Neural cell (in vitro differentiated cells): ENCODE results near the gene ZNF804B. TPM values are rescaled to one million over a fixed set of nuclear protein-coding genes. Genes with fewer than 3 reads are reported as not detected.

Experiments
- H2AFZ ChIP-seq: fragments of 200-600, 300-800 bp; sonication (generic), shearing (Covaris generic); 2 replicates; pipeline ENCODE4 v1.6.0; 2014; ENCODE audit warnings: low read depth, mild to moderate bottlenecking, antibody characterized with exemption, low read length, moderate library complexity
- H3F3A ChIP-seq: fragments of 200-600 bp; shearing (Covaris generic); 2 replicates; pipeline ENCODE4 v1.6.1; 2016; ENCODE audit warnings: mild to moderate bottlenecking, moderate library complexity, mixed read lengths, antibody characterized with exemption, low read length; ENCODE audit not compliant: insufficient read depth, poor library complexity, severe bottlenecking
- H3K27ac ChIP-seq: fragments of 200-600, 300-800 bp; sonication (generic), shearing (Covaris generic); 2 replicates; pipeline ENCODE4 v1.5.1; 2014; ENCODE audit warnings: mild to moderate bottlenecking, low read length, moderate library complexity
- H3K27me3 ChIP-seq: fragments of 300-800, 200-600 bp; sonication (generic), shearing (Covaris generic); 2 replicates; pipeline ENCODE4 v1.6.0; 2014; ENCODE audit warnings: mild to moderate bottlenecking, low read depth, low read length, moderate library complexity; ENCODE audit not compliant: insufficient read depth
- H3K36me3 ChIP-seq: fragments of 300-800, 200-600 bp; sonication (generic), shearing (Covaris generic); 2 replicates; pipeline ENCODE4 v1.5.1; 2014; ENCODE audit warnings: mild to moderate bottlenecking, antibody characterized with exemption, low read length, moderate library complexity; ENCODE audit not compliant: insufficient read depth
- H3K4me2 ChIP-seq: fragments of 300-800, 200-600 bp; sonication (generic), shearing (Covaris generic); 2 replicates; pipeline ENCODE4 v1.6.0; 2014; ENCODE audit warnings: mild to moderate bottlenecking, low read length
- H3K4me3 ChIP-seq: fragments of 300-800, 200-600 bp; sonication (generic), shearing (Covaris generic); 2 replicates; pipeline ENCODE4 v1.5.1; 2014; ENCODE audit warnings: mild to moderate bottlenecking, low read length, moderate library complexity
- H3K79me2 ChIP-seq: fragments of 200-600 bp; shearing (Covaris generic); replicated peaks from 2 replicates; pipeline ENCODE4 v1.6.0; 2014; ENCODE audit warnings: mild to moderate bottlenecking, low read length, moderate library complexity; ENCODE audit not compliant: insufficient read depth
- H3K9ac ChIP-seq: fragments of 300-800, 200-600 bp; sonication (generic), shearing (Covaris generic); 2 replicates; pipeline ENCODE4 v1.6.1; 2016; ENCODE audit warnings: mild to moderate bottlenecking, low read length, mixed read lengths
- H3K9me2 ChIP-seq: fragments of 200-600 bp; shearing (Covaris generic); 2 replicates; pipeline ENCODE4 v1.6.1; 2016; ENCODE audit warnings: mild to moderate bottlenecking, low read length, mixed read lengths; ENCODE audit not compliant: insufficient read depth
- H3K9me3 ChIP-seq: fragments of 200-600, 300-800 bp; sonication (generic), shearing (Covaris generic); 2 replicates; pipeline ENCODE4 v1.6.1; 2016; ENCODE audit warnings: mild to moderate bottlenecking, mixed run types, low read length, moderate library complexity, mixed read lengths
- H4K20me1 ChIP-seq: fragments of 200-600 bp; shearing (Covaris generic); 2 replicates; pipeline ENCODE4 v1.6.1; 2016; ENCODE audit warnings: mild to moderate bottlenecking, mixed run types; ENCODE audit not compliant: insufficient read depth
- EP300 ChIP-seq: fragments of 450-650 bp; conservative IDR thresholded peaks from 2 replicates; pipeline ENCODE4 v1.6.1; 2014; ENCODE audit warnings: antibody characterized with exemption, mild to moderate bottlenecking, moderate library complexity; ENCODE audit not compliant: poor library complexity, severe bottlenecking
- EZH2 ChIP-seq: fragments of 200-600, 300-800 bp; shearing (Covaris generic), sonication (generic); IDR thresholded peaks from 2 replicates; pipeline ENCODE4 v1.6.1; 2014; ENCODE audit warnings: antibody characterized with exemption, low read length, borderline replicate concordance, mild to moderate bottlenecking; ENCODE audit not compliant: insufficient read depth, poor library complexity, severe bottlenecking
- MXI1 ChIP-seq: fragments of 450-650 bp; conservative IDR thresholded peaks from 2 replicates; pipeline ENCODE4 v1.6.1; 2014; ENCODE audit warnings: antibody characterized with exemption, mild to moderate bottlenecking; ENCODE audit not compliant: poor library complexity, severe bottlenecking
- POLR2AphosphoS5 ChIP-seq: IDR thresholded peaks from 2 replicates; pipeline ENCODE4 v1.6.1; 2012
- RAD21 ChIP-seq: fragments of 450-650 bp; conservative IDR thresholded peaks from 2 replicates; pipeline ENCODE4 v1.6.1; 2014; ENCODE audit warnings: antibody characterized with exemption, mild to moderate bottlenecking, moderate library complexity
- SMC3 ChIP-seq: fragments of 450-650 bp; conservative IDR thresholded peaks from 2 replicates; pipeline ENCODE4 v1.6.1; 2014; ENCODE audit warnings: antibody characterized with exemption, mild to moderate bottlenecking, moderate library complexity; ENCODE audit not compliant: poor library complexity
- TAF1 ChIP-seq: IDR thresholded peaks from 2 replicates; pipeline ENCODE4 v1.6.1; 2012; ENCODE audit warnings: low read depth
- polyA plus RNA-seq: library from polyadenylated mRNA; depleted of rRNA; stranded (reverse); fragments of >200 nt; gene quantifications from 2 replicates; pipeline ENCODE4 v1.2.3, GENCODE V29; 2014
- TF ChIP-seq, protein P1 (sequence below): IDR thresholded peaks from 2 replicates; pipeline ENCODE4 v1.6.1; 2012; ENCODE audit warnings: borderline replicate concordance
- TF ChIP-seq, protein P2 (sequence below): fragments of 450-650 bp; IDR thresholded peaks from 2 replicates; pipeline ENCODE4 v1.5.1; 2014; ENCODE audit warnings: antibody characterized with exemption, mild to moderate bottlenecking, moderate library complexity; ENCODE audit not compliant: poor library complexity, severe bottlenecking

The ZNF804B gene
- polyA plus RNA-seq, 1 donor from 2014 or later, result 0.37 TPM

DNA sequence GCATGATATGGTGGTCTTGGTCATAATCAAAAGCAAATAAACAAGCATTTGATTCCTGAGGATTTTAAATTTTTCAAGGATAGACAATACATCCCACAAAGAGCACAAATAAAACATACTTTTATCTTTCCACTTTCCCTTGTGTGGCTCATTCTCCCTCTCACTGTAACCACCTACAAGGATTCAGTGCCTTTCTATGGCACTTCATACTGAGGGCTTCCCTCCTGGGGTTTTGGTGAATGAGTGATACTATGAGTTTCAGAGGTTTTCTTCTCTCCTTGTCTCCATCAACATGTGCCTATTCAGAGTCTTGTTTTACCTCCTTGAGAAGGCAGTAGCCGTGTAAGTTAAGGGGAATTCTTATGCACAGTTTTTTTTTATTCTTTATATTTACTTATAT, 332.1 kb downstream of the ZNF804B start:
- Histone ChIP-seq H2AFZ (no peak overlapping the region), H3K4me2 (no peak overlapping the region), H4K20me1 (no peaks in the 10 kb centered on the region), H3K9me3 (no peaks in the 10 kb centered on the region), H3K9ac (no peak overlapping the region), H3K27ac (no peak overlapping the region), H3K79me2 (no peaks in the 10 kb centered on the region), H3K4me3 (no peak overlapping the region), H3K27me3 (no peaks in the 10 kb centered on the region), H3K9me2 (no peaks in the 10 kb centered on the region), H3K36me3 (no peaks in the 10 kb centered on the region), H3F3A (no peaks in the 10 kb centered on the region)
- no peak for TF ChIP-seq EZH2
- TF ChIP-seq RAD21, result no peak
- TF ChIP-seq, protein P1, sequence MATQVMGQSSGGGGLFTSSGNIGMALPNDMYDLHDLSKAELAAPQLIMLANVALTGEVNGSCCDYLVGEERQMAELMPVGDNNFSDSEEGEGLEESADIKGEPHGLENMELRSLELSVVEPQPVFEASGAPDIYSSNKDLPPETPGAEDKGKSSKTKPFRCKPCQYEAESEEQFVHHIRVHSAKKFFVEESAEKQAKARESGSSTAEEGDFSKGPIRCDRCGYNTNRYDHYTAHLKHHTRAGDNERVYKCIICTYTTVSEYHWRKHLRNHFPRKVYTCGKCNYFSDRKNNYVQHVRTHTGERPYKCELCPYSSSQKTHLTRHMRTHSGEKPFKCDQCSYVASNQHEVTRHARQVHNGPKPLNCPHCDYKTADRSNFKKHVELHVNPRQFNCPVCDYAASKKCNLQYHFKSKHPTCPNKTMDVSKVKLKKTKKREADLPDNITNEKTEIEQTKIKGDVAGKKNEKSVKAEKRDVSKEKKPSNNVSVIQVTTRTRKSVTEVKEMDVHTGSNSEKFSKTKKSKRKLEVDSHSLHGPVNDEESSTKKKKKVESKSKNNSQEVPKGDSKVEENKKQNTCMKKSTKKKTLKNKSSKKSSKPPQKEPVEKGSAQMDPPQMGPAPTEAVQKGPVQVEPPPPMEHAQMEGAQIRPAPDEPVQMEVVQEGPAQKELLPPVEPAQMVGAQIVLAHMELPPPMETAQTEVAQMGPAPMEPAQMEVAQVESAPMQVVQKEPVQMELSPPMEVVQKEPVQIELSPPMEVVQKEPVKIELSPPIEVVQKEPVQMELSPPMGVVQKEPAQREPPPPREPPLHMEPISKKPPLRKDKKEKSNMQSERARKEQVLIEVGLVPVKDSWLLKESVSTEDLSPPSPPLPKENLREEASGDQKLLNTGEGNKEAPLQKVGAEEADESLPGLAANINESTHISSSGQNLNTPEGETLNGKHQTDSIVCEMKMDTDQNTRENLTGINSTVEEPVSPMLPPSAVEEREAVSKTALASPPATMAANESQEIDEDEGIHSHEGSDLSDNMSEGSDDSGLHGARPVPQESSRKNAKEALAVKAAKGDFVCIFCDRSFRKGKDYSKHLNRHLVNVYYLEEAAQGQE, result no peak
- no peak for TF ChIP-seq TAF1

DNA sequence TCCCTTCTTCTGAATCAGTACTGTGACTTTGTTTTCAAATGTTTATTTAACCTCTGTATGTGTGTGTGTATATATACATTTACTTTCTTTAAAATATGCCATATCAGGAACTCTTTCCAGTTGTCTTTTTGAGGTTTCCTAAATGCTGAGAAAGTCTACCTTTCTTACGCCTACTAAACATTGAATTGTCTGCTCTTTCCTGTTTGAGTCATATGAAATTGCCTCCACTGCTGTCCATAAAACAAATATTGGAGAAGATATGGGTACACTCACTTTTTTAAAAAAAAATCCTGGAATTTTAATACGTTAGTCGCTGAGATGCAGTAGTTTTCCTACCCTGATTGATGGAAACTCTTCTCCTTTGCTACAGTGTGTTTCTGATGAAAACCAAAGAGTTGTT, 334.8 kb downstream of the ZNF804B start:
- Histone ChIP-seq H3K27me3 (no peaks in the 10 kb centered on the region), H3K4me2 (no peak overlapping the region), H3K79me2 (no peaks in the 10 kb centered on the region), H3K4me3 (no peak overlapping the region), H3K9me3 (no peaks in the 10 kb centered on the region), H3K27ac (no peak overlapping the region), H3F3A (no peaks in the 10 kb centered on the region), H3K9me2 (no peaks in the 10 kb centered on the region), H2AFZ (no peak overlapping the region), H4K20me1 (no peaks in the 10 kb centered on the region), H3K9ac (no peak overlapping the region), H3K36me3 (no peaks in the 10 kb centered on the region)
- no peak for TF ChIP-seq EZH2
- no peak for TF ChIP-seq TAF1
- TF ChIP-seq, protein P2, sequence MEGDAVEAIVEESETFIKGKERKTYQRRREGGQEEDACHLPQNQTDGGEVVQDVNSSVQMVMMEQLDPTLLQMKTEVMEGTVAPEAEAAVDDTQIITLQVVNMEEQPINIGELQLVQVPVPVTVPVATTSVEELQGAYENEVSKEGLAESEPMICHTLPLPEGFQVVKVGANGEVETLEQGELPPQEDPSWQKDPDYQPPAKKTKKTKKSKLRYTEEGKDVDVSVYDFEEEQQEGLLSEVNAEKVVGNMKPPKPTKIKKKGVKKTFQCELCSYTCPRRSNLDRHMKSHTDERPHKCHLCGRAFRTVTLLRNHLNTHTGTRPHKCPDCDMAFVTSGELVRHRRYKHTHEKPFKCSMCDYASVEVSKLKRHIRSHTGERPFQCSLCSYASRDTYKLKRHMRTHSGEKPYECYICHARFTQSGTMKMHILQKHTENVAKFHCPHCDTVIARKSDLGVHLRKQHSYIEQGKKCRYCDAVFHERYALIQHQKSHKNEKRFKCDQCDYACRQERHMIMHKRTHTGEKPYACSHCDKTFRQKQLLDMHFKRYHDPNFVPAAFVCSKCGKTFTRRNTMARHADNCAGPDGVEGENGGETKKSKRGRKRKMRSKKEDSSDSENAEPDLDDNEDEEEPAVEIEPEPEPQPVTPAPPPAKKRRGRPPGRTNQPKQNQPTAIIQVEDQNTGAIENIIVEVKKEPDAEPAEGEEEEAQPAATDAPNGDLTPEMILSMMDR, result no peak
- TF ChIP-seq RAD21, result no peak
- TF ChIP-seq EP300, result no peak
- TF ChIP-seq, protein P1, result no peak
- TF ChIP-seq SMC3, result no peak
- TF ChIP-seq POLR2AphosphoS5, result no peak
- no peak for TF ChIP-seq MXI1
